GM12878 (cell line): ENCODE results near the gene MRPS22. TPM values are rescaled to one million over a fixed set of nuclear protein-coding genes. Genes with fewer than 3 reads are reported as not detected.

Source experiments
- ATAC-seq: fragments of 200-7000 bp; cut with Tn5 transposase; 3 replicates; pipeline ENCODE4 v1.9.1; 2020; ENCODE audit warnings: mild to moderate bottlenecking, moderate library complexity
- BruUV-seq: library from RNA; stranded (reverse); fragments of 400-500 nt; replicated peaks from 2 replicates; lab custom pipeline; 2021; lab: Mats Ljungman, UMichigan
- CTCF ChIA-PET: fragments of 300-600 bp; sonication (Branson Sonifier 250); formaldehyde crosslinking; extraction: SDS; loops from one replicate; lab custom pipeline; 2021; ENCODE audit warnings: inconsistent platforms; lab: Yijun Ruan, JAX
- POLR2A ChIA-PET: fragments of 350-600 bp; formaldehyde crosslinking; extraction: SDS; loops from one replicate; lab custom pipeline; 2021; ENCODE audit warnings: inconsistent platforms; lab: Charles Lee
- RAD21 ChIA-PET: fragments of 300-600 bp; sonication (Branson Sonifier 250); formaldehyde crosslinking; loops from one replicate; lab custom pipeline; 2023; ENCODE audit warnings: antibody characterized with exemption; ENCODE audit not compliant: unreplicated experiment; lab: Charles Lee
- SMC1A ChIA-PET: fragments of 300-600 bp; sonication (Branson Sonifier 250); formaldehyde crosslinking; loops from one replicate; lab custom pipeline; 2023; ENCODE audit not compliant: unreplicated experiment, uncharacterized antibody; lab: Charles Lee
- DNase-seq: peaks from one replicate; pipeline ENCODE4 v3.0.0-alpha.2; 2011; ENCODE audit warnings: low read depth, low spot score
- FAIRE-seq: peaks from 3 replicates; lab custom pipeline; 2011; peaks lifted over from hg19 to GRCh38; lab: Jason Lieb, UNC
- H2AFZ ChIP-seq: 2 replicates; pipeline ENCODE4 v1.6.0; 2011; ENCODE audit warnings: low read depth, low read length, control low read depth; ENCODE audit not compliant: control insufficient read depth
- H3K27ac ChIP-seq: 2 replicates; pipeline ENCODE4 v1.5.1; 2011; ENCODE audit warnings: control low read depth; ENCODE audit not compliant: control insufficient read depth, insufficient read depth
- H3K27me3 ChIP-seq, 2 experiments: replicated peaks in 1 of 2; 2 replicates each; pipeline versions ENCODE4 v1.6.0 to v1.6.1; 2011; ENCODE audit warnings: low read length in 1 of 2; ENCODE audit not compliant: control insufficient read depth in 2 of 2, insufficient read depth in 2 of 2
- H3K36me3 ChIP-seq, 2 experiments: 2 replicates each; pipeline ENCODE4 v1.5.1; 2011; ENCODE audit warnings: low read length in 1 of 2; ENCODE audit not compliant: control insufficient read depth in 2 of 2, insufficient read depth in 2 of 2
- H3K4me1 ChIP-seq: 2 replicates; pipeline ENCODE4 v1.6.1; 2011; ENCODE audit warnings: mild to moderate bottlenecking, low read length, moderate library complexity, mixed read lengths; ENCODE audit not compliant: control insufficient read depth, insufficient read depth
- H3K4me2 ChIP-seq: 2 replicates; pipeline ENCODE4 v1.6.0; 2011; ENCODE audit warnings: control low read depth; ENCODE audit not compliant: control insufficient read depth, insufficient read depth
- H3K4me3 ChIP-seq: fragments of 200-600 bp; sonication (generic); 2 replicates; pipeline ENCODE4 v1.5.1; 2016
- H3K79me2 ChIP-seq: 2 replicates; pipeline ENCODE4 v1.6.0; 2011; ENCODE audit warnings: low read length; ENCODE audit not compliant: control insufficient read depth, insufficient read depth
- H3K9ac ChIP-seq: 2 replicates; pipeline ENCODE4 v1.8.0; 2011; ENCODE audit warnings: low read length, control low read depth, mixed read lengths; ENCODE audit not compliant: control insufficient read depth, insufficient read depth
- H3K9me3 ChIP-seq: replicated peaks from 3 replicates; pipeline ENCODE4 v1.5.1; 2011; ENCODE audit warnings: mild to moderate bottlenecking, low read length; ENCODE audit not compliant: control insufficient read depth, insufficient read depth
- H4K20me1 ChIP-seq: 2 replicates; pipeline ENCODE4 v1.6.0; 2011; ENCODE audit not compliant: control insufficient read depth, insufficient read depth
- CBX3 ChIP-seq: fragments of 200-600 bp; sonication (generic); IDR thresholded peaks from 2 replicates; pipeline ENCODE4 v1.6.1; 2016; ENCODE audit warnings: low read depth, borderline replicate concordance
- ESRRA ChIP-seq: IDR thresholded peaks from 2 replicates; pipeline ENCODE4 v1.6.1; 2012; ENCODE audit warnings: mild to moderate bottlenecking, low read length, improper control_type of control experiment
- PML ChIP-seq: IDR thresholded peaks from 2 replicates; pipeline ENCODE4 v1.6.1; 2012; ENCODE audit warnings: low read length, inconsistent platforms
- WGBS: methylation state at CpG from one replicate; pipeline ENCODE4 v1.1.6; 2016; ENCODE audit warnings: low lambda C conversion rate; ENCODE audit not compliant: insufficient replicate concordance, insufficient coverage; ENCODE audit errors: missing lambda C conversion rate; 5-methylcytosine and 5-hydroxymethylcytosine counted together
- in situ Hi-C: fragments of 300-500 bp; cut with MboI; formaldehyde crosslinking; loops from 9 replicates; pipeline ENCODE4 v1.14.3; 2018; ENCODE audit warnings: mixed read lengths
- intact Hi-C: fragments of 100-400 bp; cut with micrococcal nuclease; formaldehyde crosslinking; loops from one replicate; pipeline ENCODE4 v1.14.2; 2022; ENCODE audit not compliant: unreplicated experiment
- polyA plus RNA-seq, 11 experiments: library from polyadenylated mRNA; depleted of rRNA in 4 of 11; unstranded in 6 of 11; stranded (reverse) in 5 of 11; fragments of >200 nt; fragmentation: Nextera tagmentation in 4 of 11; fragmentation: Illumina TruSeq in 1 of 11; extraction: Ambion mirVana in 4 of 11; extraction: Trizol in 1 of 11; gene quantifications; 1 replicate in 1 of 11; 2 replicates in 10 of 11; pipeline versions ENCODE4 v1.2.1 to v1.2.3, GENCODE V29; 2011 to 2016; ENCODE audit warnings: inconsistent platforms in 2 of 11, missing spikeins in 2 of 11, low read depth in 1 of 11
- total RNA-seq, 4 experiments: library from RNA; depleted of rRNA in 3 of 4; stranded (reverse); fragments of >200 nt in 3 of 4; fragmentation: Illumina TruSeq in 1 of 4; extraction: Trizol in 1 of 4; gene quantifications; 2 replicates each; pipeline versions ENCODE4 v1.2.1 to v1.2.3, GENCODE V29; 2013 to 2021
- TF ChIP-seq, protein P1 (sequence below): IDR thresholded peaks from 2 replicates; pipeline ENCODE4 v1.6.1; 2012; ENCODE audit warnings: low read depth, low read length, improper control_type of control experiment

MRPS22 gene
- total and polyA plus RNA-seq, 10 of the 15 experiments (the other 5 are each of a cell fraction or from before 2014, with no cell fraction given), result 44.3 to 146 (median 75.2) TPM

DNA sequence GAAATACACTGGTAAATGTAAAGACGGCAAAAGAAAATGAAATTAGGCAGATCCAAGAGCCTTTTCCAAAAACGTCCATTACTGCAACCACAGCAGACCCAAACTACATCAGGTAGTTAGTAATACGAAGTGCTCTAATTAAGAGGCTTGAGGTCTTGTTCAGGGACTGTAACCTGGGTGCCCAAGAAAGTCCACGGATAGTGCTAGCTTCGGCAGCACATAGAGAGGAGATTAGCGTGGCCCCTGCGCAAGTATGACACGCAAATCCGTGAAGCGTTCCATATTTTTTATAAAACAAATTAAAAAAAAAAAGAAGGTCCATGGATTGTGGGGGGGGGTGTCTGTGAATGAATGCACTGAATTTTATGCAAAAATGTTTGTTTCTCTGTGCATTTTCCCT is 44.3 kb downstream of the MRPS22 start:
- 78% methylated on average over 10 of the region's 10 CpGs for WGBS
- Histone ChIP-seq H3K9me3 (no peaks in the 10 kb centered on the region; the same call in 2 of the 3 replicates), H4K20me1 (no peaks in the 10 kb centered on the region), H3K27ac (no peak overlapping the region), H3K9ac (no peak overlapping the region), H3K79me2 (peaks cover 64% of the 10 kb centered on the region), H3K4me1 (peaks cover 4% of the 10 kb centered on the region; the same call in 1 of the 2 replicates), H3K36me3 (no peaks in the 10 kb centered on the region; a peak in 1 of 4 replicates), H3K4me2 (peak overlapping the region; percentile 87), H3K4me3 (peak overlapping the region; percentile 94; the same call in 1 of the 2 replicates), H3K27me3 (no peaks in the 10 kb centered on the region), H2AFZ (no peak overlapping the region)
- DNase-seq (no peak), ATAC-seq (no peak), FAIRE-seq (no peak)
- in situ Hi-C loops (no loop called here), intact Hi-C loops (loop anchor here (5.0 kb wide), 1 partner anchor 36 kb away; no protein-coding TSS in a partner anchor)
- CTCF ChIA-PET, result no interaction called here
- SMC1A ChIA-PET, result interaction anchor here (0.6 to 1.3 kb wide), 2 partner anchors 13 to 435 kb away, joined by 3 read pairs; no protein-coding TSS in a partner anchor
- no TSS peak for BruUV-seq
- TF ChIP-seq CBX3 (no peak), PML (no peak), ESRRA (no peak)
- TF ChIP-seq, protein P1, sequence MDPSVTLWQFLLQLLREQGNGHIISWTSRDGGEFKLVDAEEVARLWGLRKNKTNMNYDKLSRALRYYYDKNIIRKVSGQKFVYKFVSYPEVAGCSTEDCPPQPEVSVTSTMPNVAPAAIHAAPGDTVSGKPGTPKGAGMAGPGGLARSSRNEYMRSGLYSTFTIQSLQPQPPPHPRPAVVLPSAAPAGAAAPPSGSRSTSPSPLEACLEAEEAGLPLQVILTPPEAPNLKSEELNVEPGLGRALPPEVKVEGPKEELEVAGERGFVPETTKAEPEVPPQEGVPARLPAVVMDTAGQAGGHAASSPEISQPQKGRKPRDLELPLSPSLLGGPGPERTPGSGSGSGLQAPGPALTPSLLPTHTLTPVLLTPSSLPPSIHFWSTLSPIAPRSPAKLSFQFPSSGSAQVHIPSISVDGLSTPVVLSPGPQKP, result no peak
- RAD21 ChIA-PET, result no interaction called here
- POLR2A ChIA-PET, result interaction anchor here (0.6 to 1.4 kb wide), 3 partner anchors 25 to 286 kb away, joined by 3 to 4 read pairs (median 3); no protein-coding TSS in a partner anchor
